ENCODE measurements around the gene DAZAP1.

DAZAP1 gene

GRCh38 chr19:1377176-1377964 is 30.0 kb upstream of the DAZAP1 start:
- DNase-seq, result no peak

GRCh38 chr19:1377965-1378785 is 29.2 kb upstream of the DAZAP1 start:
- no peak for DNase-seq

GRCh38 chr19:1379126-1379905 is 28.1 kb upstream of the DAZAP1 start:
- no peak for DNase-seq

GRCh38 chr19:1379961-1380489 is 27.4 kb upstream of the DAZAP1 start:
- DNase-seq, result no peak

- no peak for DNase-seq
Measured at GRCh38 chr19:1382250-1382649, 25.1 kb upstream of the DAZAP1 start.

- no peak for DNase-seq
Measured at GRCh38 chr19:1383017-1383311, 24.4 kb upstream of the DAZAP1 start.

GRCh38 chr19:1383312-1384084 is 23.9 kb upstream of the DAZAP1 start, which contains the start of gene NDUFS7:
TSS of gene NDUFS7 (plus strand) at chr19:1383907. CDS start at chr19:1383927, 20 bp downstream.
- DNase-seq, result peak; percentile 100

- no peak for DNase-seq
Measured at GRCh38 chr19:1384085-1384462, 23.3 kb upstream of the DAZAP1 start.

- no peak for DNase-seq
Measured at GRCh38 chr19:1384478-1385110, 22.8 kb upstream of the DAZAP1 start.

GRCh38 chr19:1385816-1386215 is 21.6 kb upstream of the DAZAP1 start:
- no peak for DNase-seq

GRCh38 chr19:1386945-1387683 is 20.3 kb upstream of the DAZAP1 start:
- no peak for DNase-seq

GRCh38 chr19:1387684-1388636 is 19.4 kb upstream of the DAZAP1 start:
- DNase-seq, result no peak

- DNase-seq, result no peak
Measured at GRCh38 chr19:1388637-1389026, 18.8 kb upstream of the DAZAP1 start.

GRCh38 chr19:1389033-1389940 is 18.1 kb upstream of the DAZAP1 start:
- DNase-seq, result no peak

- DNase-seq, result no peak
Measured at GRCh38 chr19:1390890-1391423, 16.4 kb upstream of the DAZAP1 start.

- DNase-seq, result no peak
Measured at GRCh38 chr19:1392407-1392806, 15.0 kb upstream of the DAZAP1 start.

- DNase-seq, result no peak
Measured at GRCh38 chr19:1392939-1393530, 14.4 kb upstream of the DAZAP1 start.

GRCh38 chr19:1393841-1394240 is 13.5 kb upstream of the DAZAP1 start:
- DNase-seq, result no peak

All from activated T-cell treated with anti-CD3 and anti-CD28 coated beads, Interleukin-2, amount 50 U/mL, for 1 hour (primary cell).